Activated CD4-positive, alpha-beta T cell treated with anti-CD3 and anti-CD28 coated beads for 24 hours (primary cell): Measurements from ENCODE around the gene AXDND1.
"Not testable (repeated sequence)": the region's sequence is repeated elsewhere in the genome, so short reads cannot be mapped to it uniquely, and the experiment has no call there.

Experiments
- DNase-seq, 2 donors: peaks; one replicate each; pipeline ENCODE4 v3.0.0-alpha.2; 2020; ENCODE audit warnings: low read depth in 2 of 2

Gene AXDND1

DNA sequence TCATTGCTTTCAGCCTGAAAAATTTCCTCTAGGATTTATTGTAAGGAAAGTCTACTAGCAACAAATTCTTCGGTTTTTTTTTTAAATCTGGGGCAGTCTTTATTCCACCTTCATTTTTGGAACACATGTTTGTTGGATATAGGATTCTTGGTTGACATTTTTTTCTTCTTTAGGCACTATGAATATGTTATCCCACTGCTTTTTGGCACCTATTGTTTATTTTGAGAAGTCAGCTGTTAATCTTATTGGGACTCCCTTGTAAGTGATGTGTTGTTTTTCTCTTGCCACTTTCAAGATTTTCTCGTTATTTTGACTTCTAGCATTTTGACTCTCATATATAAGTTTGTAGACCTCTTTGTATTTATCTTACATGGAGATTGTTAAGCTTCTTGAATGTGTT, 110.7 kb downstream of the AXDND1 start:
- DNase-seq, result no peak

DNA sequence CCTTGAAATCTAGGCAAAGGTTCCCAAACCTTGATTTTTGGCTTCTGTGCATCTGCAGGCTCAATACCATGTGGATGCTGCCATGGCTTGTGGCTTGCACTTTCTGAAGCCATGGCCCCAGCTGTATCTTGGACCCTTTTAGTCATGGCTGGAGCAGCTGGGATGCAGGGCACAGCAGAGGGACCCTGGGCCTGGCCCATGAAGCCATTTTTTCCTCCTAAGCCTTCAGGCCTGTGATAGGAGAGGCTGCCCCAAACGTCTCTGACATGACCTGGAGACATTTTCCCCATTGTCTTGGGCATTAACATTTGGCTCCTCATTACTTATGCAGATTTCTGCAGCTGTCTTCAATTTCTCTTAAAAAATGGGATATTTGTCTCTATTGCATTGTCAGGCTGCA, 112.6 kb downstream of the AXDND1 start:
- DNase-seq, result no peak

DNA sequence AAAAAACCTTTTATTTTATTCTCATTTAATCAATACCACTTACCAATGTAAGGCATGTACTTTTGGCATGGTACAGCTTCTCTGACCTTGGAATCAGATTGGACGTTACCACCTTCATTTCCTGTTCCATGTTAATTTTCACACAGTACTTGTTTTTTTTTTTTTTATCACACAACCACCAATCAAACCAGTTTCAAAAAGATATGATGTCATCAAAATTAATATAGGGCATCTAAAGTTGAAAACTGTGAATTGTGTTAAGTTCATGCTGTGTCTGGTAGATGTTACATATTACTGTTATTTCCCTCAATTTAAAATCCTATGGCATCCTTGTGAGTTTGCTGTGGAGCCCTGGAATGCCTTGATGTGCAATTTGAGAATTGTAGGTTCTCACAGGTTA, 124.8 kb downstream of the AXDND1 start:
- no peak for DNase-seq

DNA sequence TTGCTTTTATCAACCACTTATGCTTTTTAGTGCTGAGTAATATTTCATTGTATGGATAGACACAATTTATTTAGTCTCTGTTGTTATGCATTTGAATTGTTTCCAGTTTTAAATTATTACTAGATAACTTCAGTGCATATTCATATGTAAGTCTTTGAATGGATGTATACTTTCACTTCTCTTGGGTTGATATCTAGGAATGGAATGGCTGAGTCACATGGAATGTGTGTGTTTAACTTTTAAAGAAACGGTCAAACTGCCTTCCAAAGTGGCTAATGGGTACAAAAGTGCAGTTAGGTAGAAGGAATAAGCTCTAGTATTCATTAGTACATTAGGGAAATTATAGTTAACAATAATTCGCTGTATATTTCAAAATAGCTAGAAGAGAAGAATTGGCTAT, 127.6 kb downstream of the AXDND1 start:
- no peak for DNase-seq

DNA sequence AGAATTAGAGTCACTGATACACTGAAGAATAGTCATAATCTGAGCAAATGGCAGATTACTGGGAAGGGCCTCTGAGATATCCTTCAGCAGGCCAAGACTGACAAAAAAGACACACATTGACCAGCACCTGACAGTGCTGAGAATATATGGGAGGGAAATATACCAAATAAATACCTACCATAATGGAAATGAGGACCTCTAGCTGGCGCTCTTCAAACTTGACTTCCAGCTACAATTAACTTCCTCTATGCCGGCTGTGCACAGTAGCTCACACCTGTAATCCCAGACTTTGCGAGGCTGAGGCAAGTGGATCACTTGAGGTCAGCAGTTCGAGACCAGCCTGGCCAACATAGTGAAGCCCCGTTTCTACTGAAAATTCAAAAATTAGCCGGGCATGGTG, 140.4 kb downstream of the AXDND1 start:
- DNase-seq, result no peak

DNA sequence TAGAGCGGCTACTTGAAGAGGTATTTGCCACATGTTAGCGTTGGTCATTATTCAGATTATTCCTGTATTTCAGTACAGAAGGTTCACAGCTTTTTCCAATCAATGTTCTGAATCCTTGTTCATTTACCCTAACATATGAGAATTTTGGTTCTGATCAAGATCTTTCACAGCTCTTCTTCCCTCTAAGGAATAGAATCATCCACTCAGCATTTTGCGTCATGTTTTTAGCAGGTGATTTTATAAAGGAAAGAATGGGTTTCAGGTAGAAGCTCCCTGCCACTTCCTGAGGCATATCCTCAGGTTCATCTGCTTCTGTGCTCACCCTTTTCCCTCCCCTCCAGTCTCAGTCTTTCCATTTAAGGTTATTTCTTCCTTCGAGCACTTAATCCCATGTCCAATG, 143.6 kb downstream of the AXDND1 start:
- no peak for DNase-seq

DNA sequence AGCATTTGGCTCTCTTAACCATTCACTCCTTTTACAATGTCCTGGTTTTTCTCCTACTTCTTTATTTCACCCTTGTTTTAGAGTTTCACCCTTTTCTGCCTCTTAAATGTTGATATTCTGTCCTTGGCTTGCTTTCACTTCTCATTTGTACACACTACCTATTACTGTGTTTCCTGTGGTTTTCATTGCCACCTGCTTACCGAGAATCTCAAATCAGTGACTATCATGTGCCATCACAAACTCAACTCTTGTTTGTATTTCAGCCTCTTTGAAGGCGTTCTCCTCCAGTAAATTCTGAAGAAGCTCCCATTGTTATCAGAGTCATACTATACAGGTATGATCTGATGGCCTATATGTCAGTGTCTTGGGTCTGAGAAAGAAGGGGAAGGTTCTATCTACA, 144.3 kb downstream of the AXDND1 start:
- DNase-seq, result no peak

DNA sequence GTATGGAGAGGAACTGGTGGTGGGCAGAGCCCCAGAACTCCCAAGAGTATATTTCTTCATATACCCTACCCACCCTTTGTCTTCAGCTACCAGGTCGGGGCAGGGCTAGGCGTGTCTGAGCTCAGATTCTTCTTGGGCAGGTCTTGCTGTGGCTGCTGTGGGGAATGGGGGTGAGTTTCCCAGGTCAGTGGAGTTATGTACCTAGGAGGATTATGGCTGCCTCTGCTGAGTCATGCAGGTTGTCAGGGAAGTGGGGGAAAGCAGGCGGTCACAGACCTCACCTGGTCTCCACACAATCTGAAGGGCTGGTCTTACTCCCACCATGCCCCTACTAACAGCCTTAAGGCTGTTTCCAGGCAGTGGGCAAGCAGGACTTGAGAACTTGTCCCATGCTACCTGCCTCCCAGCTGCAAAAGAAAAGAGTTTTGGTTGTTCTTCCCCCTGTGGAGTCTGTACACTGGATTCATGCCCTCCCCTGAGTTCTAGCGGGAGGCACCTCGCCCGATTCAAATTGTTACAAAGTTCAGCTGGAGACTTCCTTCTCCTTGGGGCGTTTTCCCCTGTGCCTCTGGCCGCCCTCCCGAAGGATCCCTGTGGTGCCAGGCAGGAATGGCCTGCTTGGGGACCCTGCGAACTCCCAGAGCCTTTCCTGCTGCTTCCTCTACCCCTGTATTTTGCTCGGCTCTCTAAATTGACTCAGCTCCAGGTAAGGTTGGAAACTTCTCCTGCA, 151.4 kb downstream of the AXDND1 start:
- no peak for DNase-seq

DNA sequence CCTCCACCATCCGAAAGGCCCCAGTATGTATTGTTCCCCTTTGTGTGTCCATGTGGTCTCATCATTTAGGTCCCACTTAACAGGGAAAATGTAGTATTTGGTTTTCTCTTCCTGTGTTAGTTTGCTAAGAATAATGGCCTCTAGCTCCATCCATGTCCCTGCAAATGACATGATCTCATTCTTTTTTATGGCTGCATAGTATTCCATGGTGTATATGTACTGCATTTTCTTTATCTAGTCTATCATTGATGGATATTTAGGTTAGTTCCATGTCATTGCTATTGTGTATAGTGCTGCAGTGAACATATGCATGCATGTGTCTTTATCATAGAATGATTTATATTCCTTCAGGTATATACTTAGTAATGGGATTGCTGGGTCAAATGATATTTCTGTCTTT, 152.8 kb downstream of the AXDND1 start:
- not testable (repeated sequence) for DNase-seq

DNA sequence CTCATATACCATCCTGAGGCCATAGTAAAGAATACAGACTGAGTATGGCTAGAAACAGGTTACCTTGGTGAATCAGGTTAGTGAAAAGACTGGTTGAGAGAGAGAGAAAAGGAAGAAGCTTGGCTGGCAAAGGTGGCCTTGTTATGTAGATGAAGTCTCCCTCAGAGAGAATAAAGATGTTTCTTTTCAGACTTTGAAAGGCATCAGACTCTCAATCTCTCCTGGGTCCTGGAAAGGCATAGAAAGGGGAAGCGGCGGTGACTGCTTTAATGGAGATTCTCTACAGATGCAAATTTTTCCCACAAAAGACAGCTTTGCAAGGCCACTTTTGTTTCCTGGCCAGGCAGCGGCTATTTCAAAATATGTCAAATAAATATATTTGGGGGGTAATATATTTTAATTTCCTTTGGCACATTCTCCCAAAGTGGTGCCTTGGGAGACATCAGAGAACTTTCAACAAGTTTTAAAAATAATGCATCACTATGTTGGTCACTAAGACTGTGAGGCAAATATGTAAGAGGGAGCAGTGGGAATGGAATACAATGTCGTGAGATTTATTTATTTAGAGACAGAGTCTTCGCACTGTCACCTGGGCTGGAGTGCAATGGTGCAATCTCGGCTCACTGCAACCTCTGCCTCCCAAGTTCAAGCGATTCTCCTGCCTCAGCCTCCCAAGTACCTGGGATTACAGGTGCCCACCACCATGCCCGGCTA, 163.9 kb downstream of the AXDND1 start:
- no peak for DNase-seq

DNA sequence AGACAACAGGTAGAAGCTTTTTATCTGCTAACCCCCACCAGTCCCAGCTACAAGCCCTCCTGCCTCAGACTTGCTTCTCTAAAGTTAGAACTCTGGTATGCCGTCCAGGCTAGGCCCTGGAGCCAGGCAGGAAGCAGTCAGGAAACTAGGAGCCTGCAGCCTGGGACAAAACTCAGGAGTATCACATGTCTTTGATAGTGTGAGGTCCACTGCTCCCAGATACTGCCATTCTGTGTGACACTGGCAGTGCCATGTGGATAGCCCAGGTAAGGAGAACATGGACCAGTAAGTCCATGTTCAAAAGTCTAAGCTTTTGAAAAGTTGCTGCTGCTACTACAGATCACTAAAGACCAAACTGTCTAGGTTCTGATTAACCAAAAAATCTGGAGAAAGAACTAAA, 164.6 kb downstream of the AXDND1 start:
- DNase-seq, result no peak

DNA sequence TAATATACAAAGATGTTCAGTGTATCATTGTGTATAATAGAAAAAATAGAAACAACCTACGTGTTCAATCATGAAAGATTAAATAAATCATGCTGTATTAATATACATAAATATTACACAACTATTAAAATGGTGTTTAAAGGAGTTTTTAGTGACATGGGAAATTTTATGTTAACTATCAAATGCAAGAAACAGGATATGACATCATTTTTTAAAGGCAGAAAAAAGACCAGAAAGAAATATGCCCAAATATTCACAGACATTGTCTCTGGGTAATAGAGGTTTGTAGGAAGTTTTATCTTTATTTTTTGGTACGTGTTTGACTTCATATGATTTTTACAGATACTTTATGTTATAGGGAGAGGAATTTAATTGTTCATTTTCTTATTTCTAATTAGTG, 176.0 kb downstream of the AXDND1 start:
- no peak for DNase-seq

DNA sequence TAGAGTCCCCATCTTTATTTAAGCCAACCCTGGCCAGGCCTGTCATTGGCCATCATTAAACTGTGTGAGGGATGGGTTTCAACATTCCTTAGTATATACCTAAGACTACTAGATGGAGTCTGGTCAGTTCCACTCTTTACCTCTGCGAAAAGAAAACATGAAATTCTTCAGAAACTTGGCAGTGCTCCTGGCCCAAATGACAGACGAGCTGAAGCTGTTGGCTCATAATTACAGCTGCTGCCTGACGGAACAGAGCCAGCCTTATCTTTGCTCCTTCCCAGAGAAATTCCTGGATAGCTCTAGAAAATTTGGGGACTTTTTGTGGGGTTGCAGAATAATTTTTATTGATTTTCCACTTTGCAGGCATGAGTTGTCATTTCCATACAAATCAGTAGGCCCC, 179.6 kb downstream of the AXDND1 start:
- DNase-seq, result no peak

DNA sequence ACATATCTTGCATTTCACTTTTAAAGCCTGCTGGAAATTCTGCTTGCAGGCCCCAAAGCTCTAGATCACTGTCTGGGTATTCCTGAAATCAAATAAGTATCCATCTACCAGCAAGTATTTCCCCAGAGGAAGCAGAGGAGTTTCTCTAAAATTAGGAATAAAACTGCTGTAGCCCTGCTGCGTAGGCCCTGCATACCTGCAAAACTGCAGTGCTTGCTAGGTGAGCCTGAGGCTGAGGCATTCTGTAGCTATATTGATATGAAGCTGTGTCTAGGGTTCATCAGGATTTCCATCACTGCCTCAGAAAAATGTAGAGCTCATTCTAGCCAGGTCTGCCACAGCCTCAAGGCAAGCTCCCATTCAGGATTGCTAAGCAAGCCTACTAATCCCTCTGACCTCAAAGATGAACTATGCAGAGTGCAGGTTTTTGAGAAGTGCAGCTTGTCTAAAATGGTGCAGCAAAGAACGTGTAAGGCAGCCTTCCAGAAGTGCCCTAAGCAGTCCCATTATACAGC, 181.3 kb downstream of the AXDND1 start:
- DNase-seq, result no peak

DNA sequence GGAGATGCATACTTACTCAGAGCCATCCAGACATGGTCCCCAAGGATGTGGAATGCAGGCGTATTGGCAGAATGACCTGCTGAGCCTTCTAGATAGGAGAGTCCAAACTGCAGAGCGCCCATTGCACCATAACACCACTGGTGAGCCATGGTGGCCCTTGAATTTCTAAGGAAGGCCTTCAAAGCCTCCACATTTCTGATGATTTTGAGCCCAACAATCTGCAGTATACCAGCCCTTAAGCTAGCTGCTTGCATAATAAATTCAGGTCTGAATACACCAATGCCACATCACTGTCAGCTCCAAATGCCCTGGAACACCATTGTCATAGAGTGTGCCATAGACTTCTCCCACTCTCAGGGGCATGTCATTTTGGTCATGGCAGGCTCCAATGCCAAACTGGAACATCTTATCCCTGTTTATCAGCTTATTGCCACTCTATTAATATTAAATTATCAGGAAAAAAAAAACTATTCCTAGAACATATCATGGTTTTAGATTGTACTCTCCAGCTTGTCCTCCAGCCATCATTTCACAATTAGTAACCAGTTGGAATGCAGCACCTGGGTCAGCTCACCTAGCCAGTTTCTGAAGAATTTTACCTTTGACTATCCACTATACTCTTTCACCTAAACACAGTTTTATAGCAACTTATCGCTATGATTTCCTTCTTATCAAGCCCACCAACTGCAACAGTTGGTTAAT, 183.0 kb downstream of the AXDND1 start:
- DNase-seq, result no peak

DNA sequence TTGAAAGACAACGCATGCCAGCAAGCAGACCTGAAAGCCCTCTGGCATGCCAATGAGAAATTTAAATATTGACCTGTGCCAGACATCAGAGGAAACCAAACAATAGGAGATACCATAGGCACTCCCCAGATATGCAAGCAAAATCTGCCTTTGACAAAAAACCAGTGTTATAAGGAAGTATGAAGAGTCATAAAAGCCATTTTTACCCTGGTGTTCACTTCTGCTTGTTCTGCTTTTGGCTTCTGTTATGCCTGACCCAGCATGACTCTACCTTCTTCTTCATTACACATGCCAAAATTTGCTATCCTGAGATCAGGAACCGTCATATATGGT, 183.6 kb downstream of the AXDND1 start:
- DNase-seq, result no peak

DNA sequence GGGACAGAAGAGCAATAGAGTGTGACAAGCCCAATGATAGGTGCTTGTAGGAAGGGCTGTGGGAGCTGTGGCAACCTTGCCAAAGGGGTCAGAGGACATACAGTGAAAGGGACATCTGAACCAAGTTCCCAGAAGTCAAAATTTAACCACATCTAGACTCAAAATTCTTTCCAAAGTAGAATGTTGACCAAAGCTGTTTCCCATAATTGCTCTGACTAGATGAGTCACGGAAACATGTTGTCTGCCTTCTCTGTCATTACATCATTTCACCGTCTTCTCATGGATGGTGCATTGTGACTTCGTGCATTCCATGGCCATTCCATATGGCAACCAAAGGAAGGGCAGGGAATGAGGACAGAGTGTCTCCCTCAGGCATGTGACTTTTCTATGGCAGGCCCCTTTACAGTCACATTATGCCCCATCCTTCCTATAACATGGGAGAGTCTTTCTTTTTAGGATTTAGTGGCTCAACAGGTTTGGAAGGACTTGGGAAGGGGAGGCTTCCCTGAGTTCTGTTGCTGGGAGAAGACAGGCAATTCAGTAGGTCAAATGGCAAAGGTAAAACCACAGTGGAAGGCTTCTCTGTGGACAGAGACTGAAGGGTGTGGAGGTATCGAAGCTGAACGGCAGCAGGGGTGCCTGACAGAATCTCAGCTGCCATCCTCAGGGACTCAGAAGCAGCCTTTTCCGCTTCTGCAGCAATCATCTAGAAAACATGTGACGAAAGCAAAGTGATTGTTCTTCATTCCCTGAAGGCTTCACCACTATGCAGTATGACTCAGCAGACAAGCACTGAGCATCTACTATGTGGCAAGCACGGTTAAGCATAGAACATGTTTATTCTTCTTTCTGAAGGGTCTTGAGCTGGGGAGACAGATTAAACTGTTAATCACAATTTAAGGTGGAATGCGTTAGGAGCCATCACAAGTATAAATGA, 185.2 kb downstream of the AXDND1 start:
- no peak for DNase-seq

DNA sequence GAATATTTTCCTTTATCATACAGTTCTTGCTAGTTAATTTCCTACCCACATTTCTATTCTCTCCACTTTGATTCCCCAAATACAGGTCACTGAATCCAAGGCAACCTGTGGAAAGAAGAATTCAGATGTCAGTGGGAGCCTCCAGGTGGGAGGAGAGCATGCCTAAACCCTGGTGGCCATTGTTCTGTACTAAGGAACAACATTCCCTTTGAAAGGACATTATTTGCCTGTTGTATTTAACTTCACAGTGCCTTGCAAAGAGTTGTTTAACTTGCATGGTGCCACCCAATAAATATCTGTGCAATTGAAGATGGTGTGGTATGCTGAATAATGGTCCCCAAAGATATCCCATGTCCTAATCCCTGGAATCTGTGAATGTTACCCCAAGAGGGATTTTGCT, 188.7 kb downstream of the AXDND1 start:
- DNase-seq, result no peak

DNA sequence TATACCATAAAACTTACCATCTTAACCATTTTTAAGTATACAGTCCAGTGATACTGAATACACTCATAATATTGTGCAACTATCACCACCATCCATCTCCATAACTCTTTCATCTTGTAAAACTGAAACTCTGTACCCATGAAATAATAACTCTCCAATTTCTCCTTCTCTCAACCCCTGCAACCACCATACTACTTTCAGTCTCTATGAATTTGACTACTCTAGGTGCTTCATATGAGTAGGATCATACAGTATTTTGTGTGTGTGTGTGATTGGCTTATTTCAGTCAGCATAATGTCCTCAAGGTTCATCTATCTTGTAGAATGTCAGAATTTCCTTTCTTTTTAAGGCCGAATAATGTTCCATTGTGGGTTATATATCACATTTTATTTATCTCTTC, 192.3 kb downstream of the AXDND1 start:
- no peak for DNase-seq

DNA sequence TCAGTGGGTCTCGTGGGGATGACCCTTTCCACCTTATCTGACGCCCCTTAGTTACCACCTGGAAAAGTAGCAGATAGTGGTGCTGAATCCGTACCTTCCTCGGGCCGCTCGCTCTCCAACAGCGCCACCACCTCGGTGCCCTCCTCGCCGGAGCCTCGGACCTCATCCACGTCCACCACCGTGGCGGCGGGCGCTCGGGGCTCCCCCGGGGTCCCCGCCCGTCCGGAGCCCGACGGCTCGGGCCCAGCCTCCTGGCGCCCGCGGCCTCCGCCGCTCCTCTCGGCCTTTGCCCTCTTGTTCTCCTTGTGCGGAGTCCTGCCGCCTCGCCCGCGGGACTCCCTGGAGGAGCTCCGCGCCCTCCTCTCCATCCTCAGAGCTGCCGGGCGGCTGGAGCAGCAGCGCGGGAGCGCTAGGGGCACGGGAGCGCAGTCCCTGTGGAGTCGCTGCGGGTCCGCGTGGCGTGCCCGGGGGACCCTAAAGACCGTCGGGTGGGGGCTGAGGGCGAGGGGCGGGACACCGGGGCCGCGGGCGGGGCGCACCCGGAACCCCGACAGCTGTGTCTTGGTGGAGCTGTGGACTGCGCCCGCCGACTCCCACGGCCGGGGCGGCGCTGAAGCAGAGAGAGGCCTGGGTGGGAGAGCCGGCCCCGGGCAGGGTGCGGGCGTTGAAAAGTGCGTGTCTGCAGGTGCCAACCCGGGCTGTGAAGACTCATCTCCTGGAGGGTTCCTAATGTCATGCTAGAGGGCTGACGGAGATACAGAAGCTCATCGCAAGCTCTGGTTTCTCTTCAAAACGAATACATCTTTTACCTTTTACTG, 209.9 kb downstream of the AXDND1 start, which contains the start of gene NPHS2:
TSS of gene NPHS2 (minus strand) at position 452 of the 818 bp plus-strand sequence. CDS start at position 368, 84 bp downstream.
- no peak for DNase-seq

DNA sequence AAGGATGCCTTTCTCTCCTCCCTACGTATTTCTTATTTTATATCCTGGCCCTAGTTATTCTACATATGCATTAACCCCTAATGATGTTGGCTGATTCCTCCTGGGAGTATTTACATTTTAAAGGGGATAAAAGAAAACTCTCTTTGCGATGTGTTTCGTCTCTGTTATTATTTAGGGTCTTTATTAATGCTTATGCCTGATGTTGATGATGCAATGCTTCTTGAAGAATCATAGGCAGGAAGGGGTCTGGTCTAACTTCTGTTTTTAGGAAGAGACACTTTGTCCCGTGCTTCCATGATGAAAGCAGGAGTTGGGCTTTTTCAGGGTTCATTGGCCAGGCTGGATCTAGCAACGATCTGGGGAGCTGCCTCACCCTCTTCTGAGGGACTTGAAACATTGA, 210.7 kb downstream of the AXDND1 start:
- no peak for DNase-seq
